Activated CD8-positive, alpha-beta memory T cell treated with anti-CD3 and anti-CD28 coated beads for 1 hour (primary cell): ENCODE data around the gene DAGLA.

Source experiments
- DNase-seq, 2 donors: peaks; one replicate each; pipeline ENCODE4 v3.0.0-alpha.2; 2020; ENCODE audit warnings: low read depth in 1 of 2; ENCODE audit errors: extremely low read depth in 1 of 2

The DAGLA gene

GRCh38 chr11:61706452-61707400, 26.5 kb downstream of the DAGLA start:
- no peak for DNase-seq

DNA sequence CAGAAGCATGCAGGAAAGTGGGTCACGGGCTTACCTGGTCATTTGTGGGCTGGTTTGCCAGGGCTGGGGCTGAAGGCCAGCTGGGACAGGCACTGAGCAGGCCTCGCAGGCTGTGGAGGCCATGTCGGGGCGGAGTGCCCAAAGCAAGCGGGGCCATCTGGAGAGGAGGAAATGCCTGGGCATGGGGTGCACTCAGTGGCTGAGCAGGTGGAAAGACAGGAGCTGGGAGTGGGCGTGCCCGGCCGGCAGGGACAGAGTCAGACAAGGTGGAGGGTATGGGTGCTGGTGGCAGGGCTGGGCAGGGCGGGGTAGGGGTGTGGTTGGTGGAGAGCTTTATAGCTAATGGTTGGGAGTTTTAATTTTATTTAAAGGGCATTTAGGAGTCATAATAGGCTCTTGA, 27.4 kb downstream of the DAGLA start:
- DNase-seq = no peak

DNA sequence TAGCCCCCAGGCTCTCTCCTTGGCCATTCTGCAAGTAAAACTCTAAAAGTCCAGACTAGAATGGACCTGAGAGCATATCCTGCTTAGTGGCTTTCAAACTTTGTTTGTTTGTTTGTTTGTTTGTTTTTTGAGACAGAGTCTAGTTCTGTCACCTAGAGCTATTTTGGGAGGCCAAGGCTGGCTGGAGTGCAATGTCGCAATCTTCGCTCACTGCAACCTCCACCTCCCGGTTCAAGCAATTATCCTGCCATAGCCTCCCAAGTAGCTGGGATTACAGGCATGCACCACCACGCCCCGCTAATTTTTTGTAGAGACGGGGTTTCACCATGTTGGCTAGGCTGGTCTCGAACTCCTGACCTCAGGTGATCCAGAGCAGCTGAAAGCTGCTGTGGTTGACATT, 28.9 kb downstream of the DAGLA start:
- no peak for DNase-seq

DNA sequence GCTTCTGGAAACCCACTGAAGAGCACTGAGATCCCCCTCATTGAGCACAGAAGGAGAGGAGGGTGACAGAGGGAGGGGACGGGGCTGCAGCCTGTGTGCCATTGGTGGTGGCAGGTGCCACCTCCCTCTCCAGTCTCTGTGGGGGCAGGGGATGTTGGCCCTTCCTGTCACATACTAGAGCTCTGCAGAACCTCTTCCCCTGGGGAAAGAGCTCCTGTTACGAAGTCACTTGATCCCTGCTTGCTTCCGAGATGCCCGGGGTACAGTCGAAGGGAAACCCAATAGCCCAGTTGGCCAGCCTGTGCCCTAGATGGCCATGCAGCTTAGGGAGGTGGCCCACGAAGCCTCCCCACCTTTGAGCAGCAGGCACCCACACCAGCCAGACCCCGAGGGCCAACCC, 29.4 kb downstream of the DAGLA start:
- DNase-seq = no peak

DNA sequence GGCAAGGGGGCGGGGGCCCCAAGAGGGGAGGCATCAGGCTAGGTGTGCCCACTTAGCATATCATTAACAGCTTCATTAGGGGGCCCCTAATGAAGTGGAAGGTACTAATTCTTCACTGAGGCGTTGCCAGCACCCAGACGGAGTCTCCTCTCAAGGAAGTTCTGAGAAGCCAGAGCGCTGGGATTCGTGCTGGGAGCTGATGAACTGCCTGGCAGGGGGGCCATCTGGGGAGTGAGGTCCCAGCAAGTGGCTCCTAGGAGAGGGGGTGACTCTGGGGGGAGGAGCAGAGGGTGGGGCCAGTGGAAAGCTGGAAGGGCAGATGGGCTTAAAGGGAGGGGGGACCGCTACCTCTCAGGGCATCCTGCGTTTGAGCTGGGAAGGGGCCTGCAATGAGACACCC, 29.8 kb downstream of the DAGLA start:
- no peak for DNase-seq

GRCh38 chr11:61711037-61711436, 30.8 kb downstream of the DAGLA start:
- DNase-seq = no peak

DNA sequence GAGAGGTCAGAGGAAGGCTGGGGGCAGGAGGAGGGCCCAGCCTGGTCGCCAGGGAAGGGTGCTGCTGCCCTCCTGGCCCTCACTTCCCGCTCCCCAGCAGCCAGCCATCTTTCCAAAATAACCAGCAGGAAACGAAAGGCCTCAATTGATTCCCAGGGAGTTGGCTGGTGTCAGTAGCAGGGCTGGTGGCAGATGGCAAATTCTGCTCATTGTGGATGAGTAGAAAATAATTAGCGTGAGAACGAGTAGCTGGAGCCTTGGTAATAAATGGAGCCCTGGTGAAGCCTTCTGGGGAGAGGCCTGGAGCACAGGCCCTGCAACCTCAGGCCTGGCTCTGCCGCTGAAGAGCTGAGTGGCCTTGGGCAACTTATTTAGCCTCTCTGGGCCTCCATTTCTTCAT, 31.3 kb downstream of the DAGLA start:
- DNase-seq = no peak

DNA sequence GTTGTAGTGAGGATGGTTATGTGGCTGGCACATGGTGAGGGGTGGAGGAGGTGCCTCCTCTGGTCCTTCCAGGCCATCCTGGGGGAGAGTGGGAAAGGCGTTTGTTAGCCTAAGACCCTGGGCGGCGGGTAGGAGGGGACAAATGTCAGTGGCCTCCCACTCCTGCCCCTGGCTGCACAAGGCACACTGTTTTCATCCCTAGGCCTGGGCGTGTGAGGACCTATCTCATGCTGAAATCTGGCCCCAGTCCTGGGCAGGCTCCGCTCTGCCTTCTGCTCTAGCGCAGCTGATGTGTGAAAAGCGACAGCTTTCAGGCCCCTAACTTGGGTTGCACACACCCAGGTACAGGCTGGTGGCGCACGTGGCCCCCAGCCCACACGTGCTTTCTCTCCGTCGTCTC, 32.1 kb downstream of the DAGLA start:
- no peak for DNase-seq

GRCh38 chr11:61712846-61713245, 32.7 kb downstream of the DAGLA start:
- no peak for DNase-seq

DNA sequence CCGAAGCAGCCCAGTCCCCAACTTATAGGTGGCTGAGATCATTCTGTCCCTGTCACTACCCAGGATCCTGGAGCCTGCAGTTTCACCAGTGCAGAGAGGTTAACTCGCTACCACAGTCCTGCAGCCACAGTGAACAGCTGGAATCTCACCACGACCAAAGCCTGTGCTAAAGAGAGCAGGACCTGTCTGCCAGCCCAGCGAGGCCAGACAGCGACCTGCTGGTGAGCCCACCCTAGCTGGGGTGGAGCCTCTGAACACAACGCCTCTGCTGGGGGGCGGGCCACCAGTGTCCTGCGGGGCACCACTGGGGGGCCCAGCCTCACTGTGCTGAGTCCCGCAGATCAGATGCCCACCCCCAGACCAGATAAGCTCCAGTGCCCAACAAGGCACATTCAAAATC, 33.3 kb downstream of the DAGLA start:
- DNase-seq = no peak

DNA sequence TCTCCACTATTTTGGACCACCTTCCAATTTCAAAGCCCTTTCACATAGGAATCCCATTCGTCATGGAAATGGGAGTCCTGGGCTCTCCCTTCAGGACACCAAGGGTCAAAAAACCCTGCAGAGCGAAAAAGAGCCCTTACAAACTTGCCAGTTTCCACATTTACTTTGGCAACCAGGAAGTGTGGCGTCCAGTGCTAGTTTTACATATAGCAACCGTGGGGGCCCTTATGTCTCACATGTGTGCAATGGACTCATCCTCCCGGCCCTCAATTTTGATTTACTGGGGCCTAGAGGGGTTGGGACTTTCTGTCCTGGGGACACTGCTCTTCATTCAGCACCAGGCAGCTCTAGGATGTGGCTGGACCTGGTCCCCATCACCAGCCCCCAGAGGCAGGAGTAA, 33.7 kb downstream of the DAGLA start:
- no peak for DNase-seq

DNA sequence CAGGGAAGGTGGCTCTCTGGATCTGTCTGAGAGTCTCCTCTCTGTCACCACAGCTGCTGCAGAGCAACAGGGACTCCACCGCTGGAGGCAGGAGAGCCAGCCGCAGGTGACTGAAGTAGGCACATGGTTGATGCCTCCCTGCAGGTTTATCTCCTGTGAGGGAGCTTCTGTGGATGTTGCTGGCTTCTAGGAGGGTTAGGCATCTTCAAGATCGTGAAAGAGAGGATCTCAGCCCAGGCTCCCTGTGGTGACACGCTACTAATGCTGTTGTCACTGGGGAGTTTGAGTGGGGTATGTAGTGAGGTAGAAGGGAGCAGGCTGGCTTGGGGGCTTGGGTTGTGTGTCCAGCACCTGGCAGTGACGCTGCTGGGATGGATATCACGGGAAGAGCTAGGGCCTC, 34.1 kb downstream of the DAGLA start:
- no peak for DNase-seq

DNA sequence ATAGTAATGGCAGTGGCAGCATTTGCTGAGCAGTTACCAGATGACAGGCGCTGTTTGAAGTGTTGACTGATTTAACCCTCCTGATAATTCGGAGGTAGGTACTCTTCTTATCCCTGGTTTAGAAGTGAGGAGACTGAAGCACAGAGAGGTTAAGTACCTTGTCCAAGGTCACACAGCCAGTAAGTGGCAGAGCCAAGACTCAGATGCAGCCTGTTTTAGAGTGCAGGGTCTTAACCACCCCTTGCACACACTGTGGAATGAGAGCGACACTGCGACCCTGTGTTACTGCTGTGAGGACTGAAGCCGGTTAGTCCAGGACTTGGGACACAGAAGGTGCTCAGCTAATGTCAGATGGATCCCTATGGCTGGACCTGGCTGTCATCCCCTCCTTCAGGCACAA, 34.7 kb downstream of the DAGLA start:
- DNase-seq = no peak

DNA sequence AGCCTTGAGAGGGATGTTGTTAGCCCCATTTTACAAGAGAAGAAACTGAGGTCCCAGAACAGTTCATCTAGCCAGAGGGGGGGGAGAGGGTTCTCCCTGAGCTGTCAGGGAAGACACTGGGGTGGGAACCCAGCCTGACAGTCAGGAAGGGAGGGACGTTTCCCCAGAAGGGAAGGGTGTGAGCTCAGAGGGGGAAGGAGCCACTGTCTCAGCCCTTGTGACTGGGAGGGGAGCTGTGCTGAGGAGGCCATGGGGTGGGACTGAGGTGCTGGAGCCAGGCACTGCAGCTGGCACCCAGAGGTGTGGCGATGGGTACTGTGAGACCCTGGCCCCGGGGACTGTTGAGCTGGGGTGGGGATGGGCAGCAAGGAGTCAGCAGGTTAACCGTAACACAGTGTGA, 35.7 kb downstream of the DAGLA start:
- no peak for DNase-seq

DNA sequence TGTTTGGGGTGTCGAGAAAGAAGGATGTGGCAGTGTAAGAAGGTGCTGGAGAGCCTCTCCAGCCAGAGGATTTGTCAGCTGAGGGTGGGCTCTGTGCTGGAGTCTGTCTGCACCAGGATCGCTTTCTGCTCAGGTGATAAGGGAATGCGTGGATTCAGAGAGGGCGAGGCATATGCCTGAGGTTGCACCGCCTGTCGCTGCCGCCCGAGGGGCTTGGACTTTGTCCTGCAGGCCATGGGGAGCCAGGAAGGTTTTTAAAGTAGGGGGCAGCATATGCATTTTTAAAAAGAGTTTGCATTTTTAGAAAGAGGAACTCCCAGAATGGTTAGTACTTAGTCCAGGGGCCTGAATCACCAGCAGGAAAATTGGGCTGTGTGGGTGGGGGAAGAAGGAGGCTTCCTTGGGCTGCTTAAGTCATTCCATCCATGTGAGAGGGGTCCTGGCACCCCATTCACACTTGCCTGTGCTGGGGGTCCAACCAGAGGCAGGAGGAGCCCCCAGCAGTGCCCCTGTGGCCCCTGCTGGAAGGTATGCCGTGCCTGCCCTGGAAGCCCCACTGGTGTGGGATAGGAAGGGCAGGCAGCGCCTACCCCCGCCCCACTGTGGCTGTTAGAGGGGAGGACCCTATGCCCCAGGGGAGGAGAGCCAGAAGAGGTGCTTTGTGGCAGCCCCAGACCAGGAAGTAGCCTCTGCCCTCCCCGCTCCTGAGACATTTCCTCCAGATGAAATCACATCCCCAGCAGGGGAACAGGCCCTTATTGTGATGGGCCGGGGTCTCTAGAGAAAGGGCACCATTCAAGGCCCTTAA, 36.5 kb downstream of the DAGLA start:
- DNase-seq = no peak

DNA sequence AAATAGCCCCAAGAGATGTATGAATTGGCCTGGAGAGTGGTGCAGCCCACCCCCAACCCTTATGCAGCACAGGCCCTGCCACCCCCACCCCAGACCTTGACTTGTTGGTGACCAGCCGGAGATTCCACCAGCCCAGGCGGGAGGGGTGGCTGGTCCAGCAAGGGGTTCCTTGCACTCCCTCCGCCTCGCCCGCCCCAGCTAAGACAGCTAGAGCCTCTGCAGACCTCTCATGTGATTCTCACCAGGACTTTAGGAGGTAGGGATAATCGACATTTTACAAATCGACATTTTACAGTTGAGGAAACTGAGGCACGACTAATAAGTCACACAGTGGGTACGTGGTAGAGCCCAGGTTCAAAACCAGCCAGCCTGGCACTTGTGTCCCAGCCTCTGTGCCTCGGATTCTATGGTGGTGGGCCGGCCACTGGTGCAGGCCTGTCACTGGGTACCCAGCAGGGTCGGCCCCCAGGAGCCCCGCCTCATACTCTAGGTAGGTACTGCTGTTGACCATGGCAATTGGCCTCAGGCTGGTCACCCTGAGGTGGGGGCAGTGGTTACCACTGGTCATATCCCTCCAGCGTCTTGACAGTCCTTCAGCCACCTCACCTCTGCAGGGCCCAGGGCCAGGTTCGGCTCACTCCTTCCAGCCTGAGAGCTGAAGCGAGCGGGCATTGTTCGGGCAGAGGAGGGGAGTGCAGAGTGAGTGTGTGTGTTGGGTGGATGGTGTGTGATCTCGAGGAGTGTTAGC, 37.3 kb downstream of the DAGLA start:
- DNase-seq = no peak

- no peak for DNase-seq
These were observed 37.9 kb downstream of the DAGLA start for GRCh38 chr11:61718046-61718531.

DNA sequence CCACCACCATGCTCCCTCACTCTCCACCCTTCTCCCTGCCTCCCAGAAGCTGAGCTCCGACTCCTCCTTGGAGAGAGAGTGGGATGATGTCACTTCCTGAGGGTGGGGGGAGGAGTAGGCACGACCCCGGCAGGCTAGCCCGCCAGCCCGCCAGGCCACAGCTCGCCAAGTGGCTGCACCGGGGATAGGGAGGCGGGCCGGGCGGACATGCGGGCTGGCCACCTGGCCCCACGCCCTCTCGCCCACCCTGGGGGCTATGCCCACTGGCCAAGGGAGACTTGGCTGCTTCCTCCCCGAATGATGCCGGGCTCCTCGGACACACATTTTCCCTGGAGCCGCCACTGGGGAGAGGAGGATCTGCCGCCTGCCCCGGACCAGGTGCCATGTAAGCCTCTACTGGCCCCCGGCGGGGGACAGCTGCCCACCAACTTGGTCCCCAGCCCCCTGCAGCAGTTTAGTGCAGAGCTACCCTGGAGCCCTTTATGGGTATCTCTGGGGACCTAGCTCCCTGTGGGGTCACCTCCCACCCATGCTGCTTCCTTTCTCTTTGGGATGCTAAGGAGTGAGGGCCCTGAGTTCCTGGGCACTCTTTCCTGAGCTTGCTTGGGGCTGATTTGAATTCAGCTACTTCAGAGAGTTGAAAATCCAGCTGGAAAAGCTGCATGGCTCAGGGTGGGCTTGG, 38.6 kb downstream of the DAGLA start:
- DNase-seq = no peak

GRCh38 chr11:61719978-61720377, 39.8 kb downstream of the DAGLA start:
- DNase-seq = no peak

- DNase-seq = no peak
These were observed 40.4 kb downstream of the DAGLA start for GRCh38 chr11:61720597-61720996.

GRCh38 chr11:61724437-61724836, 44.2 kb downstream of the DAGLA start:
- DNase-seq = no peak
